Right lung (tissue), 5 donors: Measurements from ENCODE around the gene ATG7. TPM values are rescaled to one million over a fixed set of nuclear protein-coding genes. Genes with fewer than 3 reads are reported as not detected.
"Not testable (repeated sequence)": the region's sequence is repeated elsewhere in the genome, so short reads cannot be mapped to it uniquely, and the experiment has no call there.

Experiments
- DNase-seq, 2 donors: peaks; one replicate each; pipeline ENCODE4 v3.0.0-alpha.2; 2013
- polyA plus RNA-seq, 5 donors: library from polyadenylated mRNA; unstranded; fragments of 120-200 nt; gene quantifications; one replicate each; pipeline versions ENCODE4 v1.2.1 to v1.2.3, GENCODE V29; 2013; ENCODE audit warnings: inconsistent platforms in 1 of 5, low replicate concordance in 1 of 5; ENCODE audit not compliant: insufficient read length in 5 of 5, insufficient read depth in 1 of 5

Gene ATG7
- polyA plus RNA-seq, 5 donors = 20.5 to 30.7 (median 27.1) TPM

DNA sequence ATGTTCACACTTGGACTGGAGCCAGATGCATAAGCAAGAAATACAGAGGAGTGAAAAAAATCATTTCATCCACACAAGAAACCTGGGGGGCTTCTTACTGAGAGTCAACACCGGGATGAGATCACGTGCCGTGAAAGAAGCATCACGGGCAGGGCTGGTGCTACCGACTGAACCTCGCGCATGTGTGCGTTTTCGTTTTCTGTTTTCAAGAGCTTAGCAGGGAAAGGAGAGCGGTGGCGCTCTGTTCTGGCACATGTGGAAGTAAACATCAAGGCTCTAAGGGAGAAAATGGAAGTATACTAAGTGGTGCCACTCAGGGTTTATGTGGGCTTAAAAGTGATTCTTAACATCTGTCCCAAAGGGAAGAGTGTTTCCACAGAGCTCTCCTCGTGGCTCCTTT lies 315.6 kb downstream of the ATG7 start:
- DNase-seq = no peak

DNA sequence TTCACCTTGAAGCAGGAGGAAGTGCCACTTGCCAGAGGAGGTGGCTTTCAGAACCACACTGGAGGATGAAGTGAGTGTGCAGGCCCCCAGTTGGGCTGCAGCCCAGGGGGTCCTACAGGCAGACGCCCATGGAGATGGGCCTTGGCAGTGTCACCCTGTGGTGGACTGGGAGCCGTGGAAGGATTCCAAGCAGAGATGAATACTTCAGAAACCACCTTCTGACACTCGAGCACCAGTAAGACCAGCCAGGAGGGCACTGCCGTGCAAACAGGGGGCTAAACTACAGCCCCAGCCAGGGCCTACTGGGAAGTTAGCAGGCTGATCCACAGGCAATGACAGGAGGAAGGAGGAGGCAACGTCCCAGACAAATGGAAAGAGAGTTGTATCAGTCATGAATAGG lies 316.1 kb downstream of the ATG7 start:
- DNase-seq = no peak

GRCh38 chr3:11588755-11589154 lies 316.6 kb downstream of the ATG7 start:
- no peak for DNase-seq

DNA sequence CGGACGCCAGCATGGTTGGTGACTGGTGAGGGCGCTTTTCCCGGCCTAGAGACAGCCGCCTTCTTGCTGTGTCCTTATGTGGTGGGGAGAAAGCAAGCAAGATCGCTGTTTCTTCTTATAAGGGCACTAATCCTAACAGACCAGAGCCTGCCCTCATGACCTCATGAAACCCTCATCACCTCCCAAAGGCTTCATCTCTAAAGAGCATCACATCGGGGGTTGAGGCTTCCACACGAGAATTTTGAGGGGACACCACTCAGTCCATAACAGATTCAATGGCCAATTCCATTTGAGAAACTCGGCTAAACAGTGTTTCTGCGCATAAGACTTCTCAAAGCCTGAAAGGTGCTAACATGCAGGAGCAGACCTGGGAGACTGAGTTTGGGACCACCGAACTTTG lies 317.5 kb downstream of the ATG7 start:
- DNase-seq = no peak

DNA sequence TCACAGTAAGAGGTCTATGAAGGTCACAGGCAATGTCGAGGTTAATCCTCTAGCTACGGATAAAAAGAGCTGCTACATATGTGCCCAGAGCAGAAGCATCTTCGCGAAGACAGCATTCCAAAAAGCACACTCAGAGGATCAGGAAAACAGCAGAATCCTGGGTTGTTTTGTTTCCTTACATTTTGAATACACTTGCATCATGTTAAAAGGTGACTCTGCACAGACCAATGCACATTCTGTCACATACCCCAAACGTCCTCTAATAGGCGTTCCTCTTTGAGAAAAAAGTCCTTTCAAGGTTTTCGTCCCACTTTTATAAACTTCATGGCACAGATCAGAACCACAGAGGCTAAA lies 318.8 kb downstream of the ATG7 start:
- DNase-seq = no peak

GRCh38 chr3:11591391-11592282 lies 319.4 kb downstream of the ATG7 start:
- no peak for DNase-seq

GRCh38 chr3:11592445-11593298 lies 320.5 kb downstream of the ATG7 start:
- DNase-seq = no peak

DNA sequence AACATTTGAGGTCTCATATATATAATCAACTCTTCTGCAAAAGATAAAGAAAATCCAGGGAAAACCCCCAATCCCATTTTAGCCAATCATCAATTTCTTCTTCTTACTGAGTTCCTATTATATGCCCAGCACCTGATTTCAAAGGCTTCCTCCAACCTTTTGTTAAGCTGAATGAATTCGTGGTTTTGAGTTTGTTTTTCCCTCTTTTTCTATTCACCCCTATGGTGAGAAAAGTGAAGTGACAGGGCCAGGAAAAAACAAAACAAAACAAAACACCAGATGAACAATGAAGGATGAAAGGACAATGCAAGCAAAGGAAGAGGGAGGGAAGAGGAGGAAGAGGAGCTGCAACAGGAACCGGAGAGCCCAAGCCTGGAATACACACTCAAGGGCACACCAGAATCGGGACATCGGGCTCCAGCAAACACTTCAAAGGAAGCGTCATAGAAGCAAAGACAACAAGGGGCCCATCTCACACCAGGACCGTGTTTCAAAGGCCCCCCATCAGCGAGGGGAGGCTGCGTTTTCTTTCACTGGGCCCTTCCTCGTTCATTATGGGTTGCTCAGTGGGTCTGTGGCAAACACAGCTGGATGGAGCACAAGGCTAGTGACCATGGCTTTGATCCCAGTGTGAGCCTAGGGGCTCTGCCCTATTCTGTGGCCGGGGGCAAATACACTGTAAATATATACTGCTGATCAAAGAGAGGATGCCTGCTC lies 321.3 kb downstream of the ATG7 start:
- DNase-seq = no peak

DNA sequence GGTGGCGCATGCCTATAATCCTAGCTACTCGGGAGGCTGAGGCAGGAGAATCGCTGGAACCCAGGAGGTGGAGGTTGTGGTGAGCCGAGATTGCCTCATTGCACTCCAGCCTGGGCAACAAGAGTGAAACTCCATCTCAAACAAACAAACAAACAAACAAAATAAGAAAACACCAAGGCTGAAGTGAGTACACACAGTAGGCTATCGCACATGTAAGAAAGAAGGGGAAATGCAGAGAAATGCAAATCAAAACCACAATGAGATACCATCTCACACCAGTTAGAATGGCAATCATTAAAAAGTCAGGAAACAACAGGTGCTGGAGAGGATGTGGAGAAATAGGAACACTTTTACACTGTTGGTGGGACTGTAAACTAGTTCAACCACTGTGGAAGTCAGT lies 322.8 kb downstream of the ATG7 start:
- not testable (repeated sequence) for DNase-seq

DNA sequence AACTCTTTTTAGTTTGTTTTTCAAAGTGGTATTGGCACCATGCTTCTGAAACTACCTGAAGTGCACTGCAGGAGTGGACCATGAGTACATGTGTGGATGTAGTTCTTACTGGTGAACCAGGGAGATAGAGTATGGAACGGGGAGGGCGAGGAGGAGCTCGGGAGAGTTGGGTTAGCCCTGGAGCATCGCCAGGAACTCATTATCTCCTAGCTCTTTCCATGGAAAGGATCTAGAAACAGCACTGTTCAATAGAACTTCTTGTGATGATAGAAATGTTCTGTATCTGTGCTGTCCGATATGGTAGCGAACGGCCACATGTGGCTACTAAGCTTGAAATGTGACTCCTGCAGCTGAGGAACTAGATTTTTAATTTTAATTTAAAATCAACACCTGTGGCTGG lies 324.2 kb downstream of the ATG7 start:
- DNase-seq = no peak

DNA sequence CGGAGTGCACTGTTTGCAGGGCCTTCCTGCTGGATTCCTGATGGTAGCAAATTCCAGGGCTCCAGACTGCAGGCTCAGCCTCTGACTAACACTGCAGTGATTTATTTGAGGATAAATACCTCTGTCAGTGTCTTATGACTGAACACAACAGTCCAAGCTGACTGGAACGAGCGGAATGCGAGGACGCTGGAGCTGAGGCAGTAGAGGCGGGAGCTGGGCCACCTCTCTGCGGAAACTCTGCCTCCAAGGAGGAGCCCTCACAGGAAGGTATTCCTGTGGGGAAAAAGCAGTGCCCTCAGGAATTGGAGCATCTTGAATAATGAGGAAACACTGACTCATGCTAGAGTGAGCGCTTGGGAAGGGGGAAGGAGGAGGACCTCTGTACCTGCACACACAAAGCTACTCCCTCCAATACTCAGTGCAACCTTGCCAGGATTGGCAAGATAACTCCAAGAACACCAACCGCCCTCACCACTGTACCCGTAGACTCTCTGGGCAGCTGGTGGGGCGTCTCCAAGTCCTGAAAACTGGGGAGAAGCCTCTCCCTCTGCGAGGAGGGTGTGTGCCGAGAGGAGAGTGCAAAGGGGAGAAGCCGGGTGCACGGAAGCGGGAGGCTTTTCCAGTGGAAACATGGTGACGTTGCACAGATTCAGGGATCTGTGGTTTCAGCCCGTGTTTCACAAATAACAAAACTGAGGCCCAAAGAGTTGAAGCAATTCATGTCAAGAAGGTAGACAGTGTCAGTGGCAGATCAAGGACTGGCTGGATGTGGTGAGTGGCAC lies 328.5 kb downstream of the ATG7 start:
- DNase-seq = no peak

- no peak for DNase-seq
Observed at GRCh38 chr3:11601446-11602238, 329.4 kb downstream of the ATG7 start.

DNA sequence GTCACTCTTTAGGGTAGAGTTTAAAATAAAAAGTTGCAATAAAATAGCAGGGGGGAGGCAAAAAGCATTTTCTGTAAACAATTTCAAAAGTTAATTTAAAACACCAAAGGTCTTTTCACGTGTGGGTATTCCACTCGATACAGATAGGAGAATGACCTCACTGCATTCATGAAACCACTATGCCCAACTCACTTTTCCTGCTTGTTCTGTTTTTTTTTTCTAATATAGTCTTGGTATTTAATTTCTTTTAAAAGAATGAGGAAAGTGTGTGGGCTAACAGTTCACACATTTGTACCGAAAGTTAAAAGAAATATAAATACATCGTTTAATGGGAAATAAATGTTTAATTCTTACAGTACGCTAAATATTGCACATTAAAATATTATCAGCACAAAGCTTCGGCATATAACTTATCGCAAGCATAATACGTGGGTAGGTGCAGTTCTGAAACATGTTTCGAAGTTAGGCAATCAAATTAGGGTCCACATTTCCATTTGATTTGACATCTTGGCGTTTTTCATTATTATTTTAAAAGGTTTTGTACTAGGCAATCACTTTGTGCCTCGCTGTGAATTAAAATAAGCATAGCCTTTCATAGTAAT lies 330.1 kb downstream of the ATG7 start:
- DNase-seq = no peak

DNA sequence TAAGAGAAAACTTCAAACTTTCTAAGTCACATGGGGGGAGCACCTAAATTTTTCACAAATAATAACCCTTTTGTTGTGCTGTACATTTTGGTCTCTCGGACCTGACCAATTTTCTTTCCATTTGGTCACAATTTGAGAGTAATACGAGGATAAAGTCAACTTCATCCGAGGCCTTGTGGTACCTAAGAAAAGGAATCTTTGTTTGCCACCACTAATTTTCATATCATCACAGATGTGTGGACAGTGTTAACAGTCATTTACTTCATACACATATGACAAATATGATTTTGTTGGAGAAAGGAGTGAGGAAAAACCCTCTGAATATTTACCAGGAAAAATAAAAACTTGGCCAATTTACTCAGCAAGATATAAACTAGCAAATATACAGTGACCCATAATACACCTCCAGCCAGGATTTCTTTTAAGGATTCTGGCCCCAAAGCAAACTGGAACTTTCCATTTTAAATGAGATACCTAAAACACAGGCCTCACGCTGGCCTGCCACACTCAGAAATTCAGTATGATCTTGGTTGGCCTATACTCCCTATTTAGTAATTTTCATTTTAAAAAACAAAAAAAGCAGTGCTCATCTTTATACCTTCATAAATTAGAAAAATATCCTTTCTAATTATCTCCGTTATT lies 330.8 kb downstream of the ATG7 start:
- DNase-seq = no peak

DNA sequence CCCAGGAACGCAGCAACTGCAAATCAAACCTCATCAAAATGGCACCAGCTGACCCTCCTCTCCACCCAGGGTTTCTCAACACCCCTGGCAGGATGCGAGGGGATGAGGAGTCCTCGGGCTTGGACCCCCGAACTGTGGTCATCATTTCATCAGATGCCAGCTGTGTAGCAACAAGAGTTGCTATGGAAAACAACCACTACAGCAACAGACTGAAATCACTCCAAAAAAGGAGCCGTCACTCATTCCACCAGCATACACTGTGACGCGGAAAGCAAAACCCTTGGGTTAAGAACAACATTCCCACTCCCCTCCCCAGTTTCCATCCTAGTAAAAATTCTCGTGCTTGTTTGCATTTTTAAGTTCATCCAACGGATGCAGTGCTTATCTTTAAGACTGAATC lies 331.4 kb downstream of the ATG7 start:
- DNase-seq = peak; percentile 83 to 91

- DNase-seq = no peak
Observed at GRCh38 chr3:11604139-11604892, 332.1 kb downstream of the ATG7 start.

GRCh38 chr3:11605398-11605797 lies 333.2 kb downstream of the ATG7 start:
- no peak for DNase-seq

- DNase-seq = no peak
Observed at GRCh38 chr3:11606090-11606784, 334.0 kb downstream of the ATG7 start.
